NT2/D1 (cell line): Measurements from ENCODE around the gene SORCS1.

Experiments
- SUZ12 ChIP-seq: IDR thresholded peaks from 2 replicates; pipeline ENCODE4 v1.6.1; 2011; ENCODE audit not compliant: insufficient read length, insufficient read depth; ENCODE audit errors: extremely low read depth
- YY1 ChIP-seq: IDR thresholded peaks from 2 replicates; pipeline ENCODE4 v1.6.1; 2011; ENCODE audit not compliant: insufficient read length, insufficient read depth
- ZNF274 ChIP-seq: IDR thresholded peaks from 2 replicates; pipeline ENCODE4 v1.6.1; 2011; ENCODE audit warnings: mild to moderate bottlenecking, low read depth, low read length

DNA sequence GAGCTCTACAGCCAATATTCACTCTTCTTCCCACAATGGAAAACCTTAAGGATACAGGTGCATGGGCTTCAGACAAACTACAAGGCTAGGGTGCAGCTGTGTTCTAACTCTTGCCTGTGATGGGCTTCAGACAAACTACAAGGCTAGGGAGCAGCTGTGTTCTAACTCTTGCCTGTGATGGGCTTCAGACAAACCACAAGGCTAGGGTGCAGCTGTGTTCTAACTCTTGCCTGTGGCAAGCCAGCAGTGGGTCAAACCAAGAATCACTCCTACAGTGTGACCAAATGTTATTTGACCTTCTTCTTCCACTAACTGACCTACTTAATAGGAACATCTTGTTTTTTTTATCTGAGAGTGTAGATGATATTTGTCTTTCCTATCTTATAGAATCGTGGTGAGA lies 7.4 kb downstream of the SORCS1 start:
- TF ChIP-seq SUZ12 (no peak), ZNF274 (no peak), YY1 (no peak)
